Stimulated activated CD4-positive, alpha-beta T cell treated with anti-CD3 and anti-CD28 coated beads, Interleukin-12 subunit alpha, Interleukin-12 subunit beta, amount 100 ng/mL, for 48 hours (primary cell): ENCODE measurements around the gene RNF11.
"Not testable (repeated sequence)": the region's sequence is repeated elsewhere in the genome, so short reads cannot be mapped to it uniquely, and the experiment has no call there.

Source experiments
- DNase-seq, 3 donors: peaks; one replicate each; pipeline ENCODE4 v3.0.0-alpha.2; 2020; ENCODE audit warnings: low read depth in 2 of 3, low spot score in 1 of 3

RNF11 gene

GRCh38 chr1:51227231-51227960 is 8.7 kb upstream of the RNF11 start:
- not testable (repeated sequence) for DNase-seq

GRCh38 chr1:51228471-51228870 is 7.6 kb upstream of the RNF11 start:
- not testable (repeated sequence) for DNase-seq

GRCh38 chr1:51230501-51231078 is 5.5 kb upstream of the RNF11 start:
- DNase-seq, result no peak

GRCh38 chr1:51231120-51231519 is 5.0 kb upstream of the RNF11 start:
- DNase-seq, result no peak

GRCh38 chr1:51231896-51232295 is 4.2 kb upstream of the RNF11 start:
- no peak for DNase-seq

GRCh38 chr1:51234236-51234635 is 1.8 kb upstream of the RNF11 start:
- not testable (repeated sequence) for DNase-seq

GRCh38 chr1:51234721-51235425 is 1.2 kb upstream of the RNF11 start:
- peak in 1 of 3 donors; percentile 39 for DNase-seq

- no peak for DNase-seq
Measured at GRCh38 chr1:51236531-51237350, 668 bp downstream of the RNF11 start.

GRCh38 chr1:51237351-51238033 is 1.4 kb downstream of the RNF11 start:
- DNase-seq, result no peak

- DNase-seq, result no peak
Measured at GRCh38 chr1:51238034-51238403, 1.9 kb downstream of the RNF11 start.

GRCh38 chr1:51240084-51240483 is 4.0 kb downstream of the RNF11 start:
- no peak for DNase-seq

- DNase-seq, result no peak
Measured at GRCh38 chr1:51241119-51241518, 5.0 kb downstream of the RNF11 start.

- no peak for DNase-seq
Measured at GRCh38 chr1:51242546-51242945, 6.5 kb downstream of the RNF11 start.

GRCh38 chr1:51247022-51247421 is 10.9 kb downstream of the RNF11 start:
- no peak for DNase-seq

- no peak for DNase-seq
Measured at GRCh38 chr1:51247499-51247898, 11.4 kb downstream of the RNF11 start.

GRCh38 chr1:51249445-51249844 is 13.4 kb downstream of the RNF11 start:
- no peak for DNase-seq

- DNase-seq, result not testable (repeated sequence)
Measured at GRCh38 chr1:51250729-51251128, 14.7 kb downstream of the RNF11 start.

GRCh38 chr1:51251165-51251564 is 15.1 kb downstream of the RNF11 start:
- DNase-seq, result not testable (repeated sequence)

- DNase-seq, result no peak
Measured at GRCh38 chr1:51252366-51252765, 16.3 kb downstream of the RNF11 start.

- no peak for DNase-seq
Measured at GRCh38 chr1:51253691-51254090, 17.6 kb downstream of the RNF11 start.

GRCh38 chr1:51255331-51255730 is 19.3 kb downstream of the RNF11 start:
- DNase-seq, result no peak
